Naive thymus-derived CD8-positive, alpha-beta T cell (primary cell): ENCODE measurements around the gene MFRP. TPM values are rescaled to one million over a fixed set of nuclear protein-coding genes. Genes with fewer than 3 reads are reported as not detected.

Experiments used
- ATAC-seq, 2 donors: fragments of 150-1000 bp; cut with Tn5 transposase in 1 of 2; sonication (Bioruptor Pico), chemical (Tn5 transposase) in 1 of 2; 1 replicate in 1 of 2; 2 replicates in 1 of 2; pipeline ENCODE4 v1.10.0; 2021; ENCODE audit warnings: mild to moderate bottlenecking in 2 of 2, moderate library complexity in 2 of 2
- POLR2A ChIA-PET: fragments of 350-600 bp; sonication (Branson Sonifier 250); formaldehyde crosslinking; loops from one replicate; lab custom pipeline; 2021; ENCODE audit warnings: antibody characterized with exemption; lab: Charles Lee
- DNase-seq, 10 donors: peaks; one replicate each; pipeline versions ENCODE4 v3.0.0 to v3.0.0-alpha.2; 2020 to 2022
- H3K27ac Mint-ChIP-seq, 10 donors: one replicate each; pipeline ENCODE4 v1.8.0; 2020 to 2022; ENCODE audit warnings: mild to moderate bottlenecking in 10 of 10, mixed read lengths in 10 of 10, moderate library complexity in 4 of 10, inconsistent platforms in 1 of 10
- H3K27me3 Mint-ChIP-seq, 5 donors: one replicate each; pipeline ENCODE4 v1.8.0; 2021 to 2022; ENCODE audit warnings: mixed read lengths in 5 of 5
- H3K36me3 Mint-ChIP-seq, 3 donors: one replicate each; pipeline ENCODE4 v1.8.0; 2020 to 2022; ENCODE audit warnings: mixed read lengths in 3 of 3, mild to moderate bottlenecking in 2 of 3, inconsistent platforms in 1 of 3
- H3K4me1 Mint-ChIP-seq, 4 donors: one replicate each; pipeline ENCODE4 v1.8.0; 2021 to 2022; ENCODE audit warnings: mixed read lengths in 4 of 4
- H3K4me3 Mint-ChIP-seq, 10 donors: one replicate each; pipeline ENCODE4 v1.8.0; 2020 to 2022; ENCODE audit warnings: mild to moderate bottlenecking in 10 of 10, mixed read lengths in 10 of 10, moderate library complexity in 6 of 10, inconsistent platforms in 1 of 10
- H3K9me3 Mint-ChIP-seq, 9 donors: one replicate each; pipeline ENCODE4 v1.8.0; 2020 to 2022; ENCODE audit warnings: mixed read lengths in 9 of 9, mild to moderate bottlenecking in 3 of 9, inconsistent platforms in 1 of 9, moderate library complexity in 1 of 9
- polyA plus RNA-seq, 3 donors: library from polyadenylated mRNA; unstranded; fragments of 300-500 nt; fragmentation: Illumina TruSeq; gene quantifications; one replicate each; pipeline ENCODE4 v1.2.3, GENCODE V29; 2021
- total RNA-seq, 8 experiments: library from RNA in 2 of 8; stranded (reverse) in 2 of 8; gene quantifications; one replicate each; pipeline ENCODE4 v1.2.3 and lab custom pipeline; 2021 to 2026

The MFRP gene
- total and polyA plus RNA-seq, 5 experiments from 2014 or later, result not detected

DNA sequence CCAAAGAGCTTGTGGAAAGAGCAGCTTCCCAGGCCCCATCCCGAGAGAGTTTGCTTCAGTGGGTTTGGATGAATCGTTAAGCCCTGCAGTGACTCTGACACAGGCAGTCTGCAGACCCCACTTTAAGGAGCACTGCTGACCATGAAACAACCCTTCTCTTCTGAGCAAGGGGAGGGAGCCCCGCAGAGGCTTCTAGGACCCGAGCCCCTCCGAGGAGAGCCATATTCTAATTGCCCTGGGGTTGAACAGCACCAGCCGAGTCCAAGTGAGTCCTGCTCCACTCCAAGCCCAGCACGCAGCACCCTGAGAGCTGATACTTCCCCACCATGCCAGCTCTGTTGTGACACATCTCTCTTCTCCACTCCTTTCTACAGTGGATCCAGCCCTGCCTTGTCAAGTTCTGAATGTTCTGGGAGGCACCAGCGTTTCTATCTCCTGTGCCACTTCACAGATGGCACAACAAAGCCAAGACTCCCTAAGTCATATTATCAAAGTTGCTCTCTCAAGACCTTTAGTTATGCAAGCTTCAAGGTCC is 24.6 kb upstream of the MFRP start:
- POLR2A ChIA-PET, result no interaction called here
- peaks cover 0 to 12% (median 5%) of the 10 kb centered on the region in 4 donors for H3K4me1 Mint-ChIP-seq
- H3K27me3 Mint-ChIP-seq, result peaks cover 17 to 51% (median 26%) of the 10 kb centered on the region in 5 donors
- H3K4me3 Mint-ChIP-seq, result no peak overlapping the region
- no peaks in the 10 kb centered on the region for H3K9me3 Mint-ChIP-seq
- no peaks in the 10 kb centered on the region for H3K36me3 Mint-ChIP-seq
- no peak for ATAC-seq
- H3K27ac Mint-ChIP-seq, result peak overlapping the region in 1 of 10 donors; percentile 61
- DNase-seq, result peak in 1 of 10 donors; percentile 15

DNA sequence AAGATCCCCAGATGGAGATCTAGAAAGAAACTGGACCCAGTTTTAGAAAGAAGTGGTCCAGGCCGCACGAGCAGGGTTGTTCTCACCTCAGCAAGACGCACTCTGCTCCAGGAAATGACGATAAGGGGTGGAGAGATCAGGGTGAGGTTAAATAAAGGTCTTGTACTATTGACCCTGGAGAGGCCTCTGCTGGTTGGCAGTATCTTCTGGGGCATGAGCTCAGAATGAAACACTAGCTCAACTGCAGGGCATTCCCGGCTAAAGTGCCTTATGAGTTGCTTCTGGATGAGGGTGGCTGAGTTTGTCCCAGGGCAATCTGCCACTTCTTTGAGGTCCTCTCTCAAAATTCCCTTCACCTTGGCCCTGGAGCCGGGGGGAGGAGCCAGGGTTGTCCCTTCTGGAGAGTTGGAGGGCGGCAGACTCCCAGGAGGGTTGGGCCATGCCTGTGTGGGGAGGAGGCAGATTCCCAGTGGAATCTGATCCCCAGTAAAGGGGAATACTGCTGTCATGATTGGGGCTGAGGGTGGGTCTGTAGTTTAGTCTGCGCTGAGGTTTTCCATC is 24.1 kb upstream of the MFRP start:
- Mint-ChIP-seq H3K36me3 (no peaks in the 10 kb centered on the region), H3K9me3 (no peaks in the 10 kb centered on the region), H3K4me3 (no peak overlapping the region), H3K4me1 (peaks cover 0 to 12% (median 5%) of the 10 kb centered on the region in 4 donors), H3K27me3 (peaks cover 19 to 56% (median 28%) of the 10 kb centered on the region in 5 donors), H3K27ac (peak overlapping the region in 1 of 10 donors; percentile 72)
- peak in 1 of 2 donors; percentile 38 for ATAC-seq
- POLR2A ChIA-PET, result no interaction called here
- peak in 1 of 10 donors; percentile 34 for DNase-seq

DNA sequence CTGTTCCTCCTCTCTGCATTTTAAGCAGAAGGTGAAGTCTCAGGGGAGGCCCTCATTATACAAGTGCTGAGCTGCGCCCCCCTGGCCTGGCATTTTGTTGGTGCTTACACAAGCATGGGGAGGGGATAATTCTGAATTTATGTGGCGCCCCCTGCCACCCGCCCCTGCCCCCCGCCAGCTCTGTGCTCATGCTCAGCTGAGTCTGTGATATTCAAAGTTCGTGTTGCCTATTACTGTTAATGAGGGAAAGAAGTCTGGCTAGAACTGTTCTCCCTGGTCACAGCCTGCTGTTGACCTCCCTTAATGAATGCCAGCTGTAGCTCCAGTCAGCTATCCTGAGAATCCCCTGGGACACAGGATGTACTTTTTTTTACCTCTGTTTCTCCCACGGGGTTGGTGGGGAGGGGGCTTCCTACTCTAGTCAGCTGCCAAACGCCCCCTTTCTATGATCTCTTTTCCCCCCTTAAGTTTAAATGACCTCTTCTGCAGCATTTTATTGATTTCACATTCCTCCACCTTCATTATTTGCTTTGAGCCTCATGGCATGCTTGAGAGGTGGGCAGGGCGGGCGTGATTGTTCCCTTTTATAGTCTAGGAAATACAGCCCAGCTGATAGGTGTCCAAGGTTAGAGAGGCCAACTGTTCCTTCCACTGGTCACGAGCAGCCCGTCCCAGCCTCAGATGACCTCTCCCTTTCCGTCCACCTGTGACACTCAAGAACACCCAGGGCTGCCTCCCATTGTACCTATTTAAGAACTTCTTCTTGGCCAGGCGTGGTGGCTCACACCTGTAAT is 22.8 kb upstream of the MFRP start:
- H3K36me3 Mint-ChIP-seq, result no peaks in the 10 kb centered on the region
- ATAC-seq (no peak), DNase-seq (peak in 1 of 10 donors; percentile 34)
- no peak overlapping the region for H3K4me3 Mint-ChIP-seq
- no peak overlapping the region for H3K27ac Mint-ChIP-seq
- H3K4me1 Mint-ChIP-seq, result peaks cover 7 to 20% (median 11%) of the 10 kb centered on the region in 4 donors
- POLR2A ChIA-PET, result no interaction called here
- peaks cover 31 to 68% (median 40%) of the 10 kb centered on the region in 5 donors for H3K27me3 Mint-ChIP-seq
- H3K9me3 Mint-ChIP-seq, result no peaks in the 10 kb centered on the region

DNA sequence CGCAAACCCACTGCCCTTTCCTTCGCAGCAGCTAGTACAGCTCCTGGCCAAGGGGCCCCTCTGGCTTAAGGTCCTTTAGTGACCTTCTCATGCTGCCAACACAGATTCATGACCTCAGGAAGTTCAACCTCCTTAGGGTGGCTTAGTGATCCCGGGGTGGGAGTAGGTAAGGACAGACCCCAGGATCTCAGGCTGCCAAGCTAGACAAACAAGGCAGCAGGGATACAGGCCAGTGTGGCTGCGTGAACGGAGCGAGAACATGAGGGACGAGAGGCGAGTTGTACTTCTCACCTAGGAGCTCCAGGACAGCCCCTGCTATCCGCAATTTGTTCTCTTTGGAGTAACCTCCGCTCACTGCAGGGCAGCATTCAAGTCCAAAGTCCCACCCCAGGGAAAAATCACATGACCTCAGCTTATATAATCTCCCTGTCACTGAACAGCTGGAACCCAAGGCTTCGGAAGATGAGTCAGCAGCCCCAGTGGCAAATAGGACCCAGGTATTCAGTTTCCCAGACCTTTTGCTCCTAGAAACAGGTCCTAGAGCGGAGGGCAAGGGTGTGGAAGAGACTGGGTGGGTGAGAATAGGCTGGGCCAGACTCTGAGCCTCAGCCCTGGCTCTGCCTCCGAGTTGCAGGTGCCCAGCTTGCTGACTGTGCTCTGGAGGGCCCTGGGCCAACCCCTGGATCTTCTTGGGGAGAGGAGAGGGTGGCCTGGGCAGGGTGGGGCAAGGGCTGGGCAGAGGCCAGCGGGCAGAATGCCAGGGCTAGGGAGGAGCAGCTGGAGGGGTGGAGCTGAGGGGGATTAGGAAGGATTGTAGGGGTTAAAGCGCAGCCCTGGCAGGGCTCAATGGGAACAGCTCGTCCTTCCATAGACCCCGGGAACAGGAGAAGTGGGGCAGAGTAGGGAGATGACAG is 21.9 kb upstream of the MFRP start:
- no peak overlapping the region for H3K4me3 Mint-ChIP-seq
- peaks cover 31 to 70% (median 40%) of the 10 kb centered on the region in 5 donors for H3K27me3 Mint-ChIP-seq
- H3K27ac Mint-ChIP-seq, result no peak overlapping the region
- no peaks in the 10 kb centered on the region for H3K9me3 Mint-ChIP-seq
- POLR2A ChIA-PET, result no interaction called here
- DNase-seq, result peak in 1 of 10 donors; percentile 21
- no peaks in the 10 kb centered on the region for H3K36me3 Mint-ChIP-seq
- peaks cover 5 to 14% (median 8%) of the 10 kb centered on the region in 4 donors for H3K4me1 Mint-ChIP-seq
- no peak for ATAC-seq

DNA sequence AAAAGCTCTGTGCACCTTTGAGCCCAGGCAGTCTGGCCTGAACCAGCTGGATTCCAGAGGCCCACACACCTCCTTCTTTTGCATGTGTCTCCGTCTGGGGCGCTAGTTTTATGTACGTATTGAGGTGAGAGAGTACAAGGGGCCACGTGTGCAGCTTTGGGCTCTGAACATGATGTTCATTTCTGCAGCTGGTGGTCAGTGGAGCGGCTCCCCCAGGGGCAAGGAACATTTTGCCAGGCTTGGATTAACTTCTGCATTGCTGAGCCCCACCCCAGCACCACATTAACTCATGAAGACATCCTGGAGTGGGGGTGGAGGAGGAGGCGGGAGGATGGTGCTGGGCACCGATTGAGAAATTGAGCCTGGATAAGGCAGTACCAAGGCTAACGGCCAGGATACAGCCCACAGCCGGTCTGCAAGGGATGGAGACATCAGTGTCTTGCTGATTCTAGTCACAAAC is 21.2 kb upstream of the MFRP start:
- no peak overlapping the region for H3K27ac Mint-ChIP-seq
- POLR2A ChIA-PET, result interaction anchor here (0.9 kb wide), 1 partner anchor 14 kb away, joined by 3 read pairs; the partner anchor contains the start of gene USP2
- H3K4me3 Mint-ChIP-seq, result no peak overlapping the region
- H3K4me1 Mint-ChIP-seq, result peaks cover 8 to 14% (median 10%) of the 10 kb centered on the region in 4 donors
- no peaks in the 10 kb centered on the region for H3K9me3 Mint-ChIP-seq
- no peaks in the 10 kb centered on the region for H3K36me3 Mint-ChIP-seq
- DNase-seq, result peak in 1 of 10 donors; percentile 24
- ATAC-seq, result no peak
- peaks cover 32 to 76% (median 40%) of the 10 kb centered on the region in 5 donors for H3K27me3 Mint-ChIP-seq

DNA sequence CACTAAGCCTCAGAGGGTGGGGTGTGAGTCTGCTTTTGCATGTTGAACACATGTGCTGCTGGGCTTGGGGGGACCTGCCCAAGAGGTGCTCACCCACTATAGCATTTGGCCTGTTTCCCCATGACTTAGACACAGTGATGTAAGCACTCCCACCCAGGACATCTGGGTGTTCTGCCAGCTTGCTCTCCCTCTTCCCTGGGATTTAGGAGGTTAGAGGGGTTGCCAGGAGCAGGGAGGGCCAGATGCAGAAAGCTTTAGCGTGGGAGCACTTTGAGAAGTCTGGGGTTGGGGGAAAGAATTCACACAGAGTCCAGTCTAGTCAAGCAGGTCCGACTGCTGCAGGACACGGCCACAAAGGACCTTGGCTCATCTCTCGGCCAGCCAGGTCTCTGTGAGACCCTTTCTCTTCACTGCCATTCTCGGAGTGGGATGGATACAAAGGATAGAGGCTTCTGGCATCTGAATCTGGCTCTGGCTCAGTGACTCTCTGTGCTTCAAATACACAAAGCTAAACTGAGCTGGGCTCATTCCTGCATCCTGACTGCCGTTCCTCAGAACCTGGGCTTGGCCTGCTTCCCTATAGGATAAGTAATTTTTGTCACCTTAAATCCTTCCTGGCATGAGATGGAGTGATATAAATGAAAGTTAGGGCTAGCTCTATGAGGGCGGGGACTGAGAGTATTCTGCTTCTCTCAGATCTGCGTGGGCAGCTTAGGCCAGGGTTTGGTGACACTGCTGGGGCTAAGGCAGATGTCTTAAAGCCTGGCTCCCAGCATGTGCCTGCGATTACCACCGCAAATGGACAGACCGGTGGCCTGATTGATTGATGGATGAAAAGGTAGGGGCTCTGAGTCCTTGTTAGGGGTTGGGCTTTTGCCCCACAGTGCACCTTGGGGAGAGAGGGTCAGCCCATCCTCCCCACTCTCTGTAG is 20.4 kb upstream of the MFRP start:
- peak overlapping the region in 1 of 10 donors; percentile 4 for H3K4me3 Mint-ChIP-seq
- peak overlapping the region in 2 of 10 donors; percentile 43 to 66 for H3K27ac Mint-ChIP-seq
- H3K27me3 Mint-ChIP-seq, result peaks cover 35 to 81% (median 43%) of the 10 kb centered on the region in 5 donors
- DNase-seq (peak in 1 of 10 donors; percentile 24), ATAC-seq (no peak)
- POLR2A ChIA-PET, result interaction anchor here (0.9 kb wide), 1 partner anchor 14 kb away, joined by 3 read pairs; the partner anchor contains the start of gene USP2
- no peaks in the 10 kb centered on the region for H3K9me3 Mint-ChIP-seq
- H3K36me3 Mint-ChIP-seq, result no peaks in the 10 kb centered on the region
- peaks cover 8 to 14% (median 13%) of the 10 kb centered on the region in 4 donors for H3K4me1 Mint-ChIP-seq

DNA sequence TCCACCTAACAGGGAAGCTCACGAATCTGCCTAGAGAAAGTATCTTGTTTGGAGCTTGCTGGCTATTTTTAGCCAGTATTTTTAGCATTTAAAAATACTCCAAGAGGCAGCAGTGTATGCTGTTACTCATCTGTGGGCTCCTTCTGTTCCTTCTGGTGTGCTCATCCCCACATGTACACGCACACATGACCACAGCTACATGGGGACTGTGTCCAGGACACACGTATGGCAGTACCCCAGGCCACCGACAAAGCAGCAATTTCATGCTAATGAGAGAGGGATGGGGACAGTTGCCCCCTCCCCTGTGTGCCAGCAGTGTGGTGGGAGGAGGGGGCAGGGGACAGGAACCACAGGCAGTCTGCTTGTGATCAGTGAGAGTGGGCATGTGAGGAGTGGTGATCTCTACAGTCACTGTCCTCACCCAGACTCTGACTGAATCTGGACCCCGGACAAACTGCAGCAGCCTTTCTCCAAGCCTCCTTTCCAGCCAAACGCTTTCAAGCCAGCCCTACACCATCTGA is 18.6 kb upstream of the MFRP start:
- peaks cover 8 to 14% (median 13%) of the 10 kb centered on the region in 4 donors for H3K4me1 Mint-ChIP-seq
- peaks cover 35 to 76% (median 41%) of the 10 kb centered on the region in 5 donors for H3K27me3 Mint-ChIP-seq
- no peaks in the 10 kb centered on the region for H3K9me3 Mint-ChIP-seq
- ATAC-seq (no peak), DNase-seq (peak in 1 of 10 donors; percentile 22)
- H3K4me3 Mint-ChIP-seq, result peak overlapping the region in 7 of 10 donors; percentile 10 to 89 (median 79)
- H3K36me3 Mint-ChIP-seq, result no peaks in the 10 kb centered on the region
- POLR2A ChIA-PET, result interaction anchor here (1.0 kb wide), 1 partner anchor 9 kb away, joined by 3 read pairs; no protein-coding TSS in a partner anchor
- peak overlapping the region in 1 of 10 donors; percentile 41 for H3K27ac Mint-ChIP-seq

DNA sequence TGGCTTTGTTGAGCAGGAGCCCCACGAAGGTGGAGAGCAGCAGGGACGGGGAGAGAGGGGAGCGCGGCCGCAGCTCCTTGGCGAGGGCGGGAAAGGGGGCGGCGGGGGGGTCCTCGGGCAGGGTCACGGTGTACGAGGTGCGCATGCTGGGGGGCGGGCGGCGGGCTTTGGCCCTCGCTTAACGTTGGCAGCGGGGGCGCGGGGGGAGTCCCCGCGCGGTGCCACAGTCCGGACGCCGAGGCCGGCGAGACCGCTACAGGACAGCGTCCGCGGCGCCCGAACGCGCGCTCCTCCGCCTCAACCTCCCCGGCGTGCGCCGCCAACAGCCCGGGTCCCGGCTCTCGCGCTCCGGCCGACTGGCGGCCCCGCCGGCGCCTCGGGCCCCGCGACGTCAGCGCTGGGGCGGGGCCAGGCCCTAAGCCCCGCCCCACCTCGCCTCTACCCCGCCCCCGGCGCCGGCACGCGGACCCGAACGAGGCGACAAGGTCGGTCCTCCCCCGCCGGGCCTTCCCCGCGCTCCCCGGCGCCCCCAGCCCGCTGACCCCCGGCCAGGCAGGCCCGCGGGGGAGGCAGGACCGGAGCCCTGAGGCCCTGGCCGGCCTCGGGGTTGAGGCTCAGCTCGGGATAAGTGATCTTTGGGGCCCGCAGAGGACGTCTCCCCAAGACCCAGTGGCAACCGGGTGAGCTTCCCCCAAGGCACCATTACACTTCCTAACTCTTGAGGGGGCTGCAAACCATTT is 17.5 kb upstream of the MFRP start:
- H3K36me3 Mint-ChIP-seq, result no peaks in the 10 kb centered on the region
- peak overlapping the region; percentile 54 to 90 (median 83) for H3K4me3 Mint-ChIP-seq
- peaks cover 29 to 65% (median 41%) of the 10 kb centered on the region in 5 donors for H3K27me3 Mint-ChIP-seq
- POLR2A ChIA-PET, result no interaction called here
- H3K4me1 Mint-ChIP-seq, result peaks cover 8 to 14% (median 13%) of the 10 kb centered on the region in 4 donors
- no peaks in the 10 kb centered on the region for H3K9me3 Mint-ChIP-seq
- DNase-seq, result peak in 9 of 10 donors; percentile 36 to 67 (median 49)
- H3K27ac Mint-ChIP-seq, result peak overlapping the region in 2 of 10 donors; percentile 43 to 91
- ATAC-seq, result peak; percentile 85 to 94

DNA sequence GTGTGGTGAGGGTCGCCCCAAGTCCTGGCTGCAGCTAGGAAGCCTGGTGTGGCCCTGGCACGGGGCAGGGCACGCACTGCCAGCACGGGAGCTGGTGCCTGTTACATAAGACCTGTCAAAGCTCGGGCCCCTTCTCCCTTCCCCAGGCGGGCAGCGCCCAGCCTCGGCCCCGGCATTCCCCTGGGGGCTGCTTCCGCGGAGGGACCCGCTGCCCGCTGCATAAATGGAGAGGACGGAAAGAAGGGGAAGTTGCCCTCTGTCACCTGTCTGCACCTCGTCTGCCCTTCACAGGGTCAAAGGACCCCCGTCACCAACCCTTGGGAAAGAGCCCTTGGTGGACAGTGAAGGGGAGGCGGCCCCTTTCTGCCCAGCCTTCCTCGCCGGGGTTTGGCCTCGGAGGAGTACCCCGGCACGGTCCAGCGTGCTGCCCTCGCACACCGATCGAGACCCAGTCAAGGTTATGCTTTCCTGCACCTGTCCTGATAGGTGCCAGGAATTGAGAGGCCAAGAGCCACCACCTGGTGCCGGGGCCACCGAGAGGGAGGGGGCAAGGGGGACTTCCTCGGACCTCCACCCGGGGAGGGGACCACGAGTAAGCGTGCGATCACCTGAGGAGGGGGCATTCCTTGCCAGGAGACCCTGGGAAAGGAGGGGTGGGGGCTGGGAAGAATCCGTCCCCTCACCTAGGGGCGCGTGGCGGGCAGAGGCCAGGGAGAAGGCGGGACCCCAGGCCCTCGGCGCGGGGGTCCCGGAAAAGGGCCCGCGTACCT is 16.8 kb upstream of the MFRP start:
- Mint-ChIP-seq H3K27me3 (peaks cover 27 to 60% (median 41%) of the 10 kb centered on the region in 5 donors), H3K4me1 (peaks cover 8 to 14% (median 13%) of the 10 kb centered on the region in 4 donors), H3K9me3 (no peaks in the 10 kb centered on the region), H3K36me3 (no peaks in the 10 kb centered on the region), H3K4me3 (peak overlapping the region; percentile 30 to 78 (median 53)), H3K27ac (no peak overlapping the region)
- no peak for ATAC-seq
- POLR2A ChIA-PET, result no interaction called here
- no peak for DNase-seq

DNA sequence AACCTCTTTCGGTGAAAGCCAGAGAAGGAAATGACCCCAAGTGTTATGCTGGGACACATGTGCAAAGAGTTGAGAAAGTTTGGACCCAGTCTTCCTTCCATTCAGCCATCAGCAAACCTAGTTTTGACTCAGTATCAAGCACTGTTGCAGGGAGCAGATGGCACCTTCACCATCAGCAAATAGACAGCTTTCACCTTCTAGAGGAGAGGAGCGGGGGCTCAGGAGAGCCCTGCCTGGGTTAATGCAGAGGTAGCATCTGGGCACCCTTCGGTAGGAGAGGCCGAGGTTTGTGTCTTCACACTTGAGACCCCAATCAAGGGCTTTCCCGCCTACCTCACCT is 16.2 kb upstream of the MFRP start:
- peak overlapping the region in 9 of 10 donors; percentile 30 to 78 (median 56) for H3K4me3 Mint-ChIP-seq
- ATAC-seq, result no peak
- POLR2A ChIA-PET, result no interaction called here

More for the DNA sequence above, 16.2 kb upstream of the MFRP start:
- Mint-ChIP-seq H3K9me3 (no peaks in the 10 kb centered on the region), H3K27ac (peak overlapping the region in 1 of 10 donors; percentile 29), H3K27me3 (peaks cover 26 to 55% (median 40%) of the 10 kb centered on the region in 5 donors), H3K36me3 (no peaks in the 10 kb centered on the region), H3K4me1 (peaks cover 8 to 14% (median 13%) of the 10 kb centered on the region in 4 donors)
- DNase-seq, result no peak
